ENCODE measurements around the gene DHX40.

DNA sequence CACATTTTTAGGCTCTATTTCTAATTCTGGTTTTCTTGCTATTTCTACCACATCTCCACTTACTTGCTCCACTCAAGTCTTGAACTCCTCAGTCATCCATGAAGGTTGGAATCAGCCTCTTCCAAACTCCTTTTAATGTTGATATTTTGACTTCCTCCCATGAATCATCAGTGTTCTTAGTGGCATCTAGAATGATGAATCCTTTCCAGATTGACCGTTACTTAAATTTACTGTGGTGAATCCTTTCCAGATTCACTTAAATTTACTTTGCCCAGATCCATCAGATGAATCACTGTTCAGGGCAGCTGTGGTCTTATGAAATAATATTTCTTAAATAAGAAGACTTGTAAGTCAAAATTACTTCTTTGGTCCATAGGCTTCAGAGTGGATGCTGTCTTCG lies 86.7 kb downstream of the DHX40 start:
- TF ChIP-seq POLR2AphosphoS5 (IDR thresholded peaks at IDR 0.05; ENCODE audit: low read depth, low read length) (no peak), SIN3A (IDR thresholded peaks at IDR 0.05; ENCODE audit: borderline replicate concordance, insufficient read depth, low read depth, low read length) (no peak)
- TF ChIP-seq, protein P1, sequence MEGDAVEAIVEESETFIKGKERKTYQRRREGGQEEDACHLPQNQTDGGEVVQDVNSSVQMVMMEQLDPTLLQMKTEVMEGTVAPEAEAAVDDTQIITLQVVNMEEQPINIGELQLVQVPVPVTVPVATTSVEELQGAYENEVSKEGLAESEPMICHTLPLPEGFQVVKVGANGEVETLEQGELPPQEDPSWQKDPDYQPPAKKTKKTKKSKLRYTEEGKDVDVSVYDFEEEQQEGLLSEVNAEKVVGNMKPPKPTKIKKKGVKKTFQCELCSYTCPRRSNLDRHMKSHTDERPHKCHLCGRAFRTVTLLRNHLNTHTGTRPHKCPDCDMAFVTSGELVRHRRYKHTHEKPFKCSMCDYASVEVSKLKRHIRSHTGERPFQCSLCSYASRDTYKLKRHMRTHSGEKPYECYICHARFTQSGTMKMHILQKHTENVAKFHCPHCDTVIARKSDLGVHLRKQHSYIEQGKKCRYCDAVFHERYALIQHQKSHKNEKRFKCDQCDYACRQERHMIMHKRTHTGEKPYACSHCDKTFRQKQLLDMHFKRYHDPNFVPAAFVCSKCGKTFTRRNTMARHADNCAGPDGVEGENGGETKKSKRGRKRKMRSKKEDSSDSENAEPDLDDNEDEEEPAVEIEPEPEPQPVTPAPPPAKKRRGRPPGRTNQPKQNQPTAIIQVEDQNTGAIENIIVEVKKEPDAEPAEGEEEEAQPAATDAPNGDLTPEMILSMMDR (IDR thresholded peaks at IDR 0.05), result no peak
